ENCODE results near the gene EYA3.

DNA sequence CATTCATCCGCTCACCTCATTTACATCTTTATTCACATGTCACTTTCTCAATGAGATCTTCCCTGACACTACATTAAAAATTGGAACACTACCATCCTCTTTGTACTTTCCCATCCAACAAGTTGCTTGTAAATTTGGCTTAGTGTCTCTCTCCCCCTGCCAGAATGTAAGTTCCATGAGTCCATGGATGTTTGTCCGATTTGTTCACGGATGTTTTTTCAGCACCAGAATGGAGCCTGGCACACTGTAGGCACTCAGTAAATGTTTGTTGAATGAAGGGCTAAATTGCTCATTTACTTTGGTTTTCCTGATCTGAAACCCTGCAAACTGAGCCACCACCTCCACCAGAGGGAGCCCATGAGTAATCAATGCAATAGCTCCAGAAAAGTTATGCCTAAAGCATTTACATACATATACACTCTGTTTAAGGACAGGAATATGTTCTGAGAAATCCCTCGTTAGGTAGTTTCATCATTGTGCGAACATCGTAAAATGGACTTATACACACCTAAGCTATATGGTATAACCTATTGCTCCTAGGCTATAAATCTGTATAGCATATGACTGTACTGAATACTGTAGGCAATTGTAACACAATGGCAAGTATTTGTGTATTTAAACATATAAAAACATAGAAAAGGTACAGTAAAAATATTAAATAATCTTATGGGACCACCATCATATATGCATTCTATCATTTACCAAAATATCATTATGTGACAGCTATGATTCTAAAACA, 2.8 kb upstream of the EYA3 start:
- TF ChIP-seq, protein P1, sequence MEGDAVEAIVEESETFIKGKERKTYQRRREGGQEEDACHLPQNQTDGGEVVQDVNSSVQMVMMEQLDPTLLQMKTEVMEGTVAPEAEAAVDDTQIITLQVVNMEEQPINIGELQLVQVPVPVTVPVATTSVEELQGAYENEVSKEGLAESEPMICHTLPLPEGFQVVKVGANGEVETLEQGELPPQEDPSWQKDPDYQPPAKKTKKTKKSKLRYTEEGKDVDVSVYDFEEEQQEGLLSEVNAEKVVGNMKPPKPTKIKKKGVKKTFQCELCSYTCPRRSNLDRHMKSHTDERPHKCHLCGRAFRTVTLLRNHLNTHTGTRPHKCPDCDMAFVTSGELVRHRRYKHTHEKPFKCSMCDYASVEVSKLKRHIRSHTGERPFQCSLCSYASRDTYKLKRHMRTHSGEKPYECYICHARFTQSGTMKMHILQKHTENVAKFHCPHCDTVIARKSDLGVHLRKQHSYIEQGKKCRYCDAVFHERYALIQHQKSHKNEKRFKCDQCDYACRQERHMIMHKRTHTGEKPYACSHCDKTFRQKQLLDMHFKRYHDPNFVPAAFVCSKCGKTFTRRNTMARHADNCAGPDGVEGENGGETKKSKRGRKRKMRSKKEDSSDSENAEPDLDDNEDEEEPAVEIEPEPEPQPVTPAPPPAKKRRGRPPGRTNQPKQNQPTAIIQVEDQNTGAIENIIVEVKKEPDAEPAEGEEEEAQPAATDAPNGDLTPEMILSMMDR (IDR thresholded peaks at IDR 0.05; ENCODE audit: low read depth, low read length): peak; percentile 82
- no peak for TF ChIP-seq POLR2A (IDR thresholded peaks at IDR 0.05; ENCODE audit: extremely low read depth, insufficient read length)
